SK-N-MC (cell line): ENCODE measurements around the gene GRK3.
"Not testable (repeated sequence)": the region's sequence is repeated elsewhere in the genome, so short reads cannot be mapped to it uniquely, and the experiment has no call there.

Source experiments
- DNase-seq: peaks from one replicate; pipeline ENCODE4 v3.0.0-alpha.2; 2011; ENCODE audit warnings: low read depth, low spot score
- H3K27ac ChIP-seq: fragments of 200-600 bp; sonication (generic); 2 replicates; pipeline ENCODE4 v1.5.1; 2016; ENCODE audit warnings: mixed run types
- H3K36me3 ChIP-seq: fragments of 200-600 bp; sonication (generic); 2 replicates; pipeline ENCODE4 v1.6.1; 2017; ENCODE audit warnings: antibody characterized with exemption, low read length, mixed read lengths; ENCODE audit not compliant: insufficient read depth
- H3K4me3 ChIP-seq: fragments of 200-600 bp; sonication (generic); 2 replicates; pipeline ENCODE4 v1.5.1; 2016
- H3K9ac ChIP-seq: fragments of 200-600 bp; sonication (generic); 2 replicates; pipeline ENCODE4 v1.8.0; 2017; ENCODE audit warnings: mixed run types, mixed read lengths; ENCODE audit not compliant: insufficient read length
- H3K9me3 ChIP-seq: fragments of 200-600 bp; sonication (generic); 2 replicates; pipeline ENCODE4 v1.6.1; 2017; ENCODE audit warnings: low read depth, mild to moderate bottlenecking, antibody characterized with exemption, low read length, moderate library complexity, mixed read lengths
- EZH2 ChIP-seq: fragments of 200-600 bp; sonication (generic); IDR thresholded peaks from one replicate; pipeline ENCODE4 v1.6.1; 2017; ENCODE audit warnings: antibody characterized with exemption
- FOXP2 ChIP-seq: optimal IDR thresholded peaks from 2 replicates; pipeline ENCODE3; 2011; ENCODE audit warnings: mild to moderate bottlenecking, moderate library complexity; ENCODE audit not compliant: insufficient read depth; ENCODE audit errors: extremely low read length, control extremely low read depth
- POLR2AphosphoS5 ChIP-seq: IDR thresholded peaks from 2 replicates; pipeline ENCODE4 v1.6.1; 2012; ENCODE audit warnings: mild to moderate bottlenecking, low read depth, low read length, borderline replicate concordance

GRK3 gene

DNA sequence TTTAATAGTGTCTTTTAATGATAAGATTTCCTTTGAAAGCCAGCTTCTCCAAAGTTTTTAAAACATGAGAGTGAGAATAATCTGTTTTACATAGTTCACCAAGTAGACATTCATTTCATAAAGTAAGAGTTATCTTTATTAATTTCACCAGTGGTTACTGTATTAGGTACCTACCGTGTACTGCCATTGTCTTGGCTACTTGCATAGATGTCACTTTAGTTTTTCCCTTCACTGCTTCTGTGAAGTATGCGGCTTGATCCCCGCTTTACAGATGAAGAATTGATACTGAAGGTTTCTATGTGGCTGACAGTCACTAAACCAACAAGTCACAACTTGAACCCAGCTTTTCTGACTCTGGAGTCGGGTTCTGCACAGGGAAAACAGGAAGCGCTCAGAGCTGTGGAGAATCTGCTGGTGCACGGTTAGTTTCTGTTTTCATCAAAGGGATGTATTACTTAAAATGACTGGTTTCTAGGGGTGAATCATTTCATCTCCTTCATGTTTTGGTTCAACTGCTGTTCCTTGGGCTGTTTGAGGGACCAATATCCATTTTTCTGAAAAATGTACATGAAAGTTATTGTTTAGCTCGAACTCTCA is 138.2 kb downstream of the GRK3 start:
- H3K9me3 ChIP-seq = no peaks in the 10 kb centered on the region
- TF ChIP-seq FOXP2 = no peak
- TF ChIP-seq EZH2 = no peak
- TF ChIP-seq POLR2AphosphoS5 = no peak
- H3K36me3 ChIP-seq = no peaks in the 10 kb centered on the region
- no peak for DNase-seq
- H3K9ac ChIP-seq = no peak overlapping the region
- no peak overlapping the region for H3K27ac ChIP-seq
- no peak overlapping the region for H3K4me3 ChIP-seq

DNA sequence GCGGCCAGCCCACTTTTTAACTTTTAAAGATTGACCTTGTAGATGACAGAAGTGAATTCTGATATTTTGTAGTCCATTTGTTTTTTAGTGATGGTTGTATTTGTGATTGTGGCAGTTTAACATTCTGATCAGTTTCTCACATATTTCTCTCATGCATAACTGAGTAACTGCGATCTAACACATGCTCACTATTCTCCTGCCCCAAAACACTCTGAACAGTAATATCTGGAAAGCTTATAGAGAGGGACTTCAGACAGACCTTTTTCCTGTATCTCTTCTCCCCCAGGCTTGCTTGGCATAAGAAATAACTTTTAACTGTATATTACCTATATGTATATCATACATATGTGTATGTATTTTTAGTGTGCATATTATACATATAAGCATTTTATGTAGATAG is 140.2 kb downstream of the GRK3 start:
- TF ChIP-seq POLR2AphosphoS5 (no peak), EZH2 (no peak), FOXP2 (no peak)
- DNase-seq = no peak
- Histone ChIP-seq H3K36me3 (no peaks in the 10 kb centered on the region), H3K27ac (no peak overlapping the region), H3K9me3 (no peaks in the 10 kb centered on the region), H3K9ac (no peak overlapping the region), H3K4me3 (no peak overlapping the region)

DNA sequence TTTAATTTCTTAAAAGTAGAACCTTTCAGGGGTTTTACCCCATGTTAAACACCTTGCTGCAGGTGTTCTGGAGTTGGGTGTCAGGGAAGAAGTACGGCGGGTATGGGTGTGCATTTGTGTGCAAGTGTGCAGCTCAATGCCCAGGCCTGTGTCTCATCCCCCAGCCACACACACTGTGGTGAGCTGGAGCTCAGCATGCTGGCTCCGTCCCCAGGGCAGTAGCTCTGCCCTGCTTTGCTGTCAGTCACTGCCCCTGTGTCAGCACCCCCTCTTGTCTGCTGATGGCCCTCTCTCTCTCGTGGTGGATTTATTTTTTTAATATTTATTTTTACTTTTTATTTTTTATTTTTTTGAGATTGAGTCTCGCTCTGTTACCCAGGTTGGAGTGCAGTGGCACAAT is 141.7 kb downstream of the GRK3 start:
- TF ChIP-seq POLR2AphosphoS5 = no peak
- no peak for TF ChIP-seq EZH2
- Histone ChIP-seq H3K36me3 (no peaks in the 10 kb centered on the region), H3K4me3 (no peak overlapping the region), H3K9ac (no peak overlapping the region), H3K27ac (no peak overlapping the region), H3K9me3 (no peaks in the 10 kb centered on the region)
- DNase-seq = no peak

DNA sequence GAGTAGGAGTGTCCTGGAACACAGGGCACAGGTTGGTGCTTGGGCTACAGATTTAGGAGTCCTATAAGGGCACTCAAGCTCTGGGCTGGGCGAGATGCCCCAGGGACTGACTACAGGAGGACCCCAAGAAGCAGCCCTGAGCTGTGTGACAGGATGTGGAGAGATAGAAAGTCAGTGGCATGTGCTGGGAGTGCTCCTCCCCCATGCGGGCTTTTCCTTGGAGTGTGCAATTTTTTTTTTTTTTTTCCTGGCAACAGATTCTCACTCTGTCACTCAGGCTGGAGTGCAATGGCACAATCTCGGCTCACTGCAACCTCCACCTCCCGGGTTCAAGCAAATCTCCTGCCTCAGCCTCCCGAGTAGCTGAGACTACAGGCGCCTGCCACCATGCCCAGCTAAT is 144.0 kb downstream of the GRK3 start:
- not testable (repeated sequence) for H3K9me3 ChIP-seq, H3K4me3 ChIP-seq, H3K36me3 ChIP-seq, DNase-seq, H3K27ac ChIP-seq, H3K9ac ChIP-seq

DNA sequence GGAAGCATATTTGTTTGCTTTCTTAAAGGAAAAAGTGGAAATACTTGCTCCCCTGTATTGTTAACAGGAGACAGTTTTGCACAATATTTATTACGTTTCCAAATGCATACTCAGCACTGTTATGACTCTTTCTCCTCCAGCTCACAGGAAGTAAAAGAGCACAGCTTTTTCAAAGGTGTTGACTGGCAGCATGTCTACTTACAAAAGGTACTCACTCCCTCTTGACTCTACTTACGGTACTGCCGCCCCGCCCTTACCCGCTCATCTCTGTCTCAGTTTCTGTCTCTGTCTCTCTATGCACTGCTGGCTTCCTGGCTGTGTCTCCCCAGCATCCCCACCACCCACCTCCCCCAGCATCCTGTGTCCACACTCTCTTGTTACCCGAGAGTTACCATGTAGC is 145.3 kb downstream of the GRK3 start:
- H3K27ac ChIP-seq = no peak overlapping the region
- no peak overlapping the region for H3K4me3 ChIP-seq
- H3K9me3 ChIP-seq = no peaks in the 10 kb centered on the region
- no peak overlapping the region for H3K9ac ChIP-seq
- TF ChIP-seq POLR2AphosphoS5 = no peak
- TF ChIP-seq EZH2 = no peak
- TF ChIP-seq FOXP2 = no peak
- DNase-seq = no peak
- H3K36me3 ChIP-seq = no peaks in the 10 kb centered on the region

DNA sequence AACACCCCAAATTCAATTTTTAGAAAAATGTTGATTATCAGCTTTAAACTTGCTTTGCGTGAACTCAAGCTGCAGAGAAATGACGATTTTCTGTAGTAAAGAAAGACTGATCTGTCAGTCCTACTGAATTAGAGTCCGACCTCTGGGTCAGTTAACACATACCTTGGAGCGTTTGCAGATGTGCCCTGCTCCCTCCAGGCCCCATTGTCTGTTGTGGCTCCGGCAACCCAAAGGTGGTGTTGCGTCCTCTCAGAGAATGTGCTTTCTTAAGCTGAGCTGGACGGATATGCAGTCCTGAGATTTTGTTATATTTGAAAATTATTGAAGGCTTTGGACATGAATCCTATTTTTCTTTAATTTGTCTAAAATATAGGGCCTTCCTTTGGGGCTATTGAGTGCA is 146.0 kb downstream of the GRK3 start:
- DNase-seq = no peak
- Histone ChIP-seq H3K4me3 (no peak overlapping the region), H3K36me3 (no peaks in the 10 kb centered on the region), H3K9me3 (no peaks in the 10 kb centered on the region), H3K27ac (no peak overlapping the region), H3K9ac (no peak overlapping the region)
- TF ChIP-seq FOXP2 (no peak), EZH2 (no peak), POLR2AphosphoS5 (no peak)

DNA sequence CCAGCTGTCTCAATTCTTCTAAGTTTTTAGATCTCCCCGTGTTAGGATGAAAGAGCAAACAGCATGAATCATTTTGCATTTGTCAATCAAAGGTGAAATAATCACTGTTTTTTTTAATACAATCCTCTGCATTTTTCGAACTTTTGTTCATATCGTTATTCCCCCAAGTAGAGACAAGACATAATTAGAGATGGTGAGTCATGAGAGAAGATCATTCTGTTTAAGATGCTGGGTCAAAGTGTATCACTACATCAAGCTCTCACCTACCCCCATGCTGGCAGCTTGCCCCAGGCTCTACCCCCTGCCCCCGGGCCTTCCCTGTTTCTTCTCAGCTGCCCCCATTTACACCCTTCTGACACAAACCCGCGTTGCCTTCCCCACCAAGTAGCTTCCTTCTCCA is 147.0 kb downstream of the GRK3 start:
- no peak overlapping the region for H3K4me3 ChIP-seq
- no peaks in the 10 kb centered on the region for H3K9me3 ChIP-seq
- no peak for TF ChIP-seq FOXP2
- no peak for TF ChIP-seq EZH2
- TF ChIP-seq POLR2AphosphoS5 = no peak
- no peak for DNase-seq
- no peak overlapping the region for H3K27ac ChIP-seq
- H3K9ac ChIP-seq = no peak overlapping the region
- H3K36me3 ChIP-seq = no peaks in the 10 kb centered on the region

DNA sequence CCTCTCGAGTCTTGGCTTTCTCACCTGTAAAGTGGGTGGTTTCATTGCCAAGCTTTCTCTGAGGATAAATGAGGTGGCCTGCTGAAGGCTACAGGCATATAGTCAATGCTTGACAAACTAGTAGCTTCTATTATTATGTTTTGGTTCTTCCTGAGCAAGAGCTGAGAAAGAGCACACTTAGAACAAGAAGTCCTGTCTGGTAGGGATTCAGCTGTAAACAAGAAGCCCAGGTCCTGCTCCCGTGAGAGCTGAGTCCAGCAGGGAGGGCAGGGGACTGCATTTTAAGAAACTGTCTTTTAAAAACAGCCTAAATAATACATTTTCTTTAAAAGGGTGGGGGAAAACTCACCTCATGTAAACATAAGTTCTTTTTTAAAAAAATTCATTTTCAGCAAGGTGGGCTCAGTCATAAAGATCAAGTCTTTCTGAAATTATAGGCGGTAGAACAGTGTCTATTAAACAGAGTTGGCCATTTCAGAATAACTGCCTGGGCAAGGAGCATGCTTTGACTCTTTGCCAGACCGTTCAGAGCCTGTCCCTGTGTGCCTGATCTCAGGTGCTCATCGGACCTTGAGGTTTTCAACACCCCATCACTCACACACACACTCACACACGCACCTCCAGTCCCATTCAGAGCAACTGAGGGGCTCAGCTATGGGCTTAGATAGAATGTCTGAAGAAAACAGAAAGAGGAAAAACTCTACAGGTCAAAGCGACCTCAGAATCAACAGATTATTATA is 148.4 kb downstream of the GRK3 start:
- DNase-seq = no peak
- Histone ChIP-seq H3K4me3 (no peak overlapping the region), H3K9me3 (no peaks in the 10 kb centered on the region), H3K9ac (no peak overlapping the region), H3K36me3 (no peaks in the 10 kb centered on the region), H3K27ac (no peak overlapping the region)
- no peak for TF ChIP-seq POLR2AphosphoS5
- no peak for TF ChIP-seq FOXP2
- TF ChIP-seq EZH2 = no peak

DNA sequence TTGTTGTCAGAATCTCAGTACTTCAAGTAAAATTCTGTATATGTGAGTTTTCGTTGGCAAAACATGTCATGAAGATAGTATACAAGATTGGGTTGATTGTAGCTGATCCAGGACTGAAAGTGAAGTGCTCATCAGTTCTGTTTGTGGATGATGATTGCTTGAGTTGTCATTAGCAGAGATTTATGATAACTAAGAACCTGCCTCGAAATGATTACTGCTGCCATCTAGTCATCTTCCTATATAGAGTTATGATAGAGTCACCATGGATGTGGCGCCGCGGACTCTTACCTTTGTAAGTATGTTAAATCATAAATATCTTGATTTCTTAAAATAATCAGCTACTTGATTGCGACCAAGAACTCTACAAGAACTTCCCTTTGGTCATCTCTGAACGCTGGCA is 149.6 kb downstream of the GRK3 start:
- Histone ChIP-seq H3K4me3 (no peak overlapping the region), H3K9me3 (no peaks in the 10 kb centered on the region), H3K36me3 (no peaks in the 10 kb centered on the region), H3K27ac (no peak overlapping the region), H3K9ac (no peak overlapping the region)
- no peak for TF ChIP-seq EZH2
- TF ChIP-seq FOXP2 = no peak
- TF ChIP-seq POLR2AphosphoS5 = no peak
- DNase-seq = no peak
